Smooth muscle cell of trachea (primary cell): ENCODE measurements around the gene CLN3. TPM values are rescaled to one million over a fixed set of nuclear protein-coding genes. Genes with fewer than 3 reads are reported as not detected.

ENCODE experiments used
- total RNA-seq: library from RNA; depleted of rRNA; stranded (reverse); fragments of >200 nt; gene quantifications from 2 replicates; pipeline ENCODE4 v1.2.1, GENCODE V29; 2014

CLN3 gene
- total RNA-seq: 17.7 and 28.6 TPM in 2 replicates

DNA sequence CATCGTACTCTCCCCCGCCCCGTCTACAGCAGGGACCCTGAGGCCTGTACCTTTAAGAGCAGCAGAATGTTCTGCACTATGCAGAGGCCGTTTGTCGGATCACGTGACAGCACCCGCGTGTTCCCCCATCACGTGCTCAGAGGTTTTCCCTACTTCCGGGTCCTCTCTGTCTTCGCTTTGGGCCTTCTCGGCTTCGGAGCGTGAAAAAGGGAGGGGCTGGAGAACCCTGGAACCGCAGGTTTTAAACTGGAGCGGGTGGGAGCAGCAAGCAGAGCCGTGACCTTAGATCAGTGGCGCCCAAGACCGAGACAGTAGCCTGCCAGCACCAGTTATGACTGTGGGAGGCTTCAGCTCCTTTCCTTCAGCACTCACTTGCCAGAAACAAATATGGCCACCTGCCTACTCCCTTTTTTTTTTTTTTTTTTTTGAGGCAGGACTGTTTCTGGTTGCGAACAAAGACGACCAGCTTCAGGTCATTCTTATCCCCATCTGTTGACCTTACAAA is at the start of gene CLN3:
CLN3 (minus strand) TSS at position 105 of the 505 bp plus-strand sequence. CDS start 315 bp downstream, outside the sequence.

DNA sequence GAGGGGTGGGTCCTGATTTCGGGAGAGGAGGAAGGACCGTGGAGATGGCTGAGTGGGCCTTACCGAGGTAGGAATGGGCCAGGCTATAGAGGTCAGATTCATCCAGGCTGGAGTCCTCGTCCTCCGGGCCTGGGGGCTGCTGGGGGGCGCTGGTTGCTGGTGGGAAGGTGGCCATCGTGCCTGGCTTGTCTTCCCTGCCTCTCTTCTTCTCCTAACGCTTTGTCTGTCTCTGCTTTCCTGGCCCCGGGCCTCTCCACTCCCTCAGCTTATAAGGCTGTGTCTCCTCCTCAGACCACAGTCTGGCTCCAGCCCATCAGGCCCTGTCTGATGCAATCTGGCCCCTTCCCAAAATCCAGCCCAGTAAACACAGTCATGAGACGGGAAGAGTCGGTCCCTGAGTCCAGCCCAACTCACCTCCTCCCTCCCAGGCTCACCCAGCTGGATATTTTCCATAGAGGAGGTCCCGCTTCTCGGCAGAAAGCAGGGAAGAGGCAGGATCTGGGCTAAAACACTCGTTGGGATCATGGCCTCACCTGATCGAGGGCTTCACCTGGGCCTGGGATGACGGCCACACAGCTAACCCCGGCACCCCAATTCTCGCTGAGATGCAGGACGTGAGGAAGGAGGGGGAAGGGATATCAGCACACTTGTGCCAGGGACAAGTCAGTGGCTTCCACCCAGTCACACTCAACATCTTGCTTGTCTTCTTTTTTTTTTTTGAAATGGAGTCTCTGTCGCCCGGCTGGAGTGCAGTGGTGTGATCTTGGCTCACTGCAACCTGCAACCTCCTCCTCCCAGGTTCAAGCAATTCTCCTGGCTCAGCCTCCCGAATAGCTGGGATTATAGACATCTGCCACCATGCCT is 47.1 kb upstream of the CLN3 start, which contains the start of gene NUPR1:
NUPR1 (minus strand) TSS at position 242 of the 864 bp plus-strand sequence; CDS start at position 175, 67 bp downstream.

DNA sequence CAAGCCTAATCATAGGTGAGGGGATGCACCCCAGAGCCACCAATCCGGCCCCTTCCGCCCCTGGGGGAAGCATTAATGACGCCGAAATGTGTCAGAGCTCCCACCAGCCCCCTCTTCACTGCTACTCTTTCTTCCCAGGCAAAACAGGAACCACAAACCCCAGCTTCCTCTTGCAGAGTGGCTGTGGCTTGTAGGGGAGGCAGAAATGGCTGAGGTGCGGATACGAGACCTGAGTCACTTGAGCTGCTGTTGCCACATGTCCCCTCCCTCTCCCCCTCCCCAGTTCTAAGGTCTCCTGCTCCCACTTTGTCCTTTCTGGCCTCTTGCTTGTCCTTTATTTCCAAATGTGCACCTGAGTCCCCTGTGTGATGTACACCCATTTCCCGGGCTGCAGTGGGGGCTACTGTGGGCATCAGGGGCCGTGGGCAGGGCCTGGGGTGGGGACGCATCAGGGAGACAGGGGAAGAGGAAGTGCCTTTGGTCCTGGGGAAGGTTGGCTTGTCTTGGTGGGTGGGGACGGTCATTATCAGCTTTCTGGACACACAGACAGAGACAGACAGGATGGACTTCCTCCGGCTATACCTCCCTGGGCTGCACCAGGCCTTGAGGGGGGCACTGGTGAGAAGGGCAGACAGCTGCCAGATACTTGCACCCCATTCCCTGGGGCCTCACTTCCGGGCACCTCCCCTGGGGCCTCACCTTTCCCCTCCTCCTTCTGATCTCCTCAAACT is 2.4 kb upstream of the CLN3 start, which contains the start of gene APOBR:
APOBR (plus strand) TSS at position 523 of the 731 bp plus-strand sequence; CDS start at position 562, 39 bp downstream.

Other genes starting within 250 kb of the CLN3 start
- gene SBK1, start 199.5 kb downstream of the CLN3 start, total RNA-seq: under 0.01 TPM in 1 of 2 replicates, not detected in the other
- gene NPIPB6, start 128.6 kb downstream of the CLN3 start, total RNA-seq: 1.3 and 6.1 TPM in 2 replicates
- 133 and 198 TPM in 2 replicates for gene EIF3CL, start 88.2 kb downstream of the CLN3 start, total RNA-seq
- not detected in 2 replicates for gene NPIPB7, start 19.7 kb downstream of the CLN3 start, total RNA-seq
- not detected in 2 replicates for gene APOBR, start 2.6 kb upstream of the CLN3 start, total RNA-seq
- not detected in 2 replicates for gene IL27, start 14.8 kb upstream of the CLN3 start, total RNA-seq
- 14.7 and 20.8 TPM in 2 replicates for gene NUPR1, start 46.9 kb upstream of the CLN3 start, total RNA-seq
- gene SGF29, start 61.8 kb upstream of the CLN3 start, total RNA-seq: 6.0 and 11.2 TPM in 2 replicates
- gene SULT1A2, start 105.0 kb upstream of the CLN3 start, total RNA-seq: 0.15 TPM in 1 of 2 replicates, not detected in the other
- gene SULT1A1, start 118.0 kb upstream of the CLN3 start, total RNA-seq: 0.58 and 3.8 TPM in 2 replicates
- 0.15 TPM in 1 of 2 replicates, not detected in the other for gene NPIPB8, start 146.0 kb upstream of the CLN3 start, total RNA-seq
- 116 and 191 TPM in 2 replicates for gene EIF3C, start 219.4 kb upstream of the CLN3 start, total RNA-seq